Endothelial cell (in vitro differentiated cells): ENCODE measurements around the gene IPO13. TPM values are rescaled to one million over a fixed set of nuclear protein-coding genes. Genes with fewer than 3 reads are reported as not detected.

ENCODE experiments used
- DNase-seq: peaks from one replicate; pipeline ENCODE4 v3.0.0; 2021; ENCODE audit warnings: low spot score
- H3K27ac Mint-ChIP-seq: one replicate; pipeline ENCODE4 v1.8.0; 2021; ENCODE audit warnings: mixed read lengths, inconsistent platforms; ENCODE audit not compliant: unreplicated experiment
- H3K27me3 Mint-ChIP-seq: one replicate; pipeline ENCODE4 v1.8.0; 2021; ENCODE audit warnings: mild to moderate bottlenecking, moderate library complexity, mixed read lengths, inconsistent platforms; ENCODE audit not compliant: unreplicated experiment
- H3K36me3 Mint-ChIP-seq: one replicate; pipeline ENCODE4 v1.8.0; 2021; ENCODE audit warnings: mild to moderate bottlenecking, low read depth, mixed read lengths, inconsistent platforms; ENCODE audit not compliant: unreplicated experiment
- H3K4me1 Mint-ChIP-seq: one replicate; pipeline ENCODE4 v1.8.0; 2021; ENCODE audit warnings: mild to moderate bottlenecking, mixed read lengths, inconsistent platforms; ENCODE audit not compliant: unreplicated experiment
- H3K4me3 Mint-ChIP-seq: one replicate; pipeline ENCODE4 v1.8.0; 2021; ENCODE audit warnings: mild to moderate bottlenecking, mixed read lengths, inconsistent platforms; ENCODE audit not compliant: unreplicated experiment
- H3K9me3 Mint-ChIP-seq: one replicate; pipeline ENCODE4 v1.8.0; 2021; ENCODE audit warnings: mixed read lengths, inconsistent platforms; ENCODE audit not compliant: unreplicated experiment
- total RNA-seq: library from RNA; stranded (reverse); fragmentation: NEBNext Ultra II Directional; extraction: Animal tissue kit (Norgen Biotek cat#: 25700); gene quantifications from one replicate; pipeline ENCODE4 v1.2.1, GENCODE V29; 2021; ENCODE audit not compliant: unreplicated experiment
- TF ChIP-seq, protein P1 (sequence below): fragments of 200-600 bp; sonication (generic); IDR thresholded peaks from one replicate; pipeline ENCODE4 v1.5.0; 2021; ENCODE audit warnings: antibody characterized with exemption; ENCODE audit not compliant: unreplicated experiment

The IPO13 gene
- total RNA-seq, 1 donor from 2014 or later = 31.5 TPM

DNA sequence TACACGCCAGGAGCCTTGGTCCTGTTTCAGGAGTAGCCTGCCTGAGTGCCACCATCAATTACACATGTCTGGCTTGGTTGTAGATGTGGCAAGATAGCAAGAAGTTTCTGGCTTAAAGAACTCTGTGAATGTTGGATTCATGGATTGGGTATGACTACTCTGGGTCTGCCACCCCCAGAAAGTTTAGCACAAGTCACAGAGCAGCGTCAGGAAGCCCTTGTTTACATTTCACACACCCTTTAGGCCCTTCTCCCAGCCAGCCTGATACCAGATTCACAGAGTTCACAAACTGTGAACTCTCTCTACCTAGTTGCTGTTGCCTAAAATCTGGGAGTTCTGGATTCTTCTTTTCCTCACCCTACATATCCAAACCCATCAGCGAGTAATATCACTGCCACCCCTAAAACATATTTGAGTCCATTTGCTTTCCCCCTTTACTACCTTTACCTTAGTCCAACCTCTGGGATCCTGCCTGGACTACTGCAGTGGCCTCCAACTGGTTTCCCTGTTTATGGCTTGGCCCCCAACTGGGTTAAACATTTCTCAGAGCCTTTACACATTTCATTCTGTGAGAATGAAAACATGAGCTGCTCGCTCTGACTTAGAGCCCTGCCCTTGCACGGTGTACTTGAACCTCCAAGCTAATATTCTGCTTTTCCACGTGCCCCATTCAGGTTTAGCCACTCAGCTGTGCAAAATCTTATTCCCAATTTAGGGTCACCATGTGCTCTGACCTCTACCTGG, 40.6 kb downstream of the IPO13 start:
- TF ChIP-seq, protein P1, sequence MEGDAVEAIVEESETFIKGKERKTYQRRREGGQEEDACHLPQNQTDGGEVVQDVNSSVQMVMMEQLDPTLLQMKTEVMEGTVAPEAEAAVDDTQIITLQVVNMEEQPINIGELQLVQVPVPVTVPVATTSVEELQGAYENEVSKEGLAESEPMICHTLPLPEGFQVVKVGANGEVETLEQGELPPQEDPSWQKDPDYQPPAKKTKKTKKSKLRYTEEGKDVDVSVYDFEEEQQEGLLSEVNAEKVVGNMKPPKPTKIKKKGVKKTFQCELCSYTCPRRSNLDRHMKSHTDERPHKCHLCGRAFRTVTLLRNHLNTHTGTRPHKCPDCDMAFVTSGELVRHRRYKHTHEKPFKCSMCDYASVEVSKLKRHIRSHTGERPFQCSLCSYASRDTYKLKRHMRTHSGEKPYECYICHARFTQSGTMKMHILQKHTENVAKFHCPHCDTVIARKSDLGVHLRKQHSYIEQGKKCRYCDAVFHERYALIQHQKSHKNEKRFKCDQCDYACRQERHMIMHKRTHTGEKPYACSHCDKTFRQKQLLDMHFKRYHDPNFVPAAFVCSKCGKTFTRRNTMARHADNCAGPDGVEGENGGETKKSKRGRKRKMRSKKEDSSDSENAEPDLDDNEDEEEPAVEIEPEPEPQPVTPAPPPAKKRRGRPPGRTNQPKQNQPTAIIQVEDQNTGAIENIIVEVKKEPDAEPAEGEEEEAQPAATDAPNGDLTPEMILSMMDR = no peak
- no peak overlapping the region for H3K27ac Mint-ChIP-seq

DNA sequence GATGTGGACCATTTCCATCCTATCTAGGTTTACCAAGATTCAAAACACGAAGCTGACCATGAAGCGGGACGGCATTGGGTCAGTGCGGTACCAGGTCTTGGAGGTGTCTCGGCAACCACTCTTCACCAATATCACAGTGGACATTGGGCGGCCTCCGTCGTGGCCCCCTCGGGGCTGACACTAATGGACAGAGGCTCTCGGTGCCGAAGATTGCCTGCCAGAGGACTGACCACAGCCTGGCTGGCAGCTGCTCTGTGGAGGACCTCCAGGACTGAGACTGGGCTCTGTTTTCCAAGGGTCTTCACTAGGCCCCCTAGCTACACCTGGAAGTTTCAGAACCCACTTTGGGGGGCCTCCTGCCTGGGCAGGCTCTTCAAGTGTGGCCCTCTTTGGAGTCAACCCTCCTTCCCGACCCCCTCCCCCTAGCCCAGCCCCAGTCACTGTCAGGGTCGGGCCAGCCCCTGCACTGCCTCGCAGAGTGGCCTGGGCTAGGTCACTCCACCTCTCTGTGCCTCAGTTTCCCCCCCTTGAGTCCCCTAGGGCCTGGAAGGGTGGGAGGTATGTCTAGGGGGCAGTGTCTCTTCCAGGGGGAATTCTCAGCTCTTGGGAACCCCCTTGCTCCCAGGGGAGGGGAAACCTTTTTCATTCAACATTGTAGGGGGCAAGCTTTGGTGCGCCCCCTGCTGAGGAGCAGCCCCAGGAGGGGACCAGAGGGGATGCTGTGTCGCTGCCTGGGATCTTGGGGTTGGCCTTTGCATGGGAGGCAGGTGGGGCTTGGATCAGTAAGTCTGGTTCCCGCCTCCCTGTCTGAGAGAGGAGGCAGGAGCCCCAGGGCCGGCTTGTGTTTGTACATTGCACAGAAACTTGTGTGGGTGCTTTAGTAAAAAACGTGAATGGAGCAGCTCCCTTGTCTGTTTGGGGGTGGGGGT, 43.8 kb downstream of the IPO13 start:
- TF ChIP-seq, protein P1 = no peak
- no peak for DNase-seq
- H3K4me3 Mint-ChIP-seq = peak overlapping the region; percentile 91
- H3K27ac Mint-ChIP-seq = no peak overlapping the region
- peaks cover 13% of the 10 kb centered on the region for H3K4me1 Mint-ChIP-seq
- no peaks in the 10 kb centered on the region for H3K27me3 Mint-ChIP-seq
- H3K9me3 Mint-ChIP-seq = no peaks in the 10 kb centered on the region
- H3K36me3 Mint-ChIP-seq = peaks cover 6% of the 10 kb centered on the region

More for the DNA sequence above, 40.6 kb downstream of the IPO13 start:
- Mint-ChIP-seq H3K36me3 (peaks cover 20% of the 10 kb centered on the region), H3K4me3 (no peak overlapping the region), H3K4me1 (peaks cover 8% of the 10 kb centered on the region), H3K9me3 (no peaks in the 10 kb centered on the region), H3K27me3 (peaks cover 3% of the 10 kb centered on the region)
- DNase-seq = no peak

DNA sequence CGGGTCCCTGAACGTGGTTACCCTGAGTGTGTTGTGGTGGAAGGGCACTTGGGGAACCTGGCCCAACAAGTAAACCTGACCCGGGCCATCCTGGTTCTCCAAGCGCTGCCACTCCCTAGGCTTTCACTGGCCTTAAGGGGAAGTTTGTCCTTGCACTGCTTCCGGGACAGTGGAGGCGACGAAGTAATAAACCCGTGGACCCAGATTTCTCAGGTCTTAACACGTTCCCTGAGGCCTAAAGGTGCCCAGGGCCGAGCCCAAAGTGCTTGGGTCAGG, 44.4 kb downstream of the IPO13 start:
- TF ChIP-seq, protein P1 = no peak
- peak overlapping the region; percentile 91 for H3K4me3 Mint-ChIP-seq
- H3K4me1 Mint-ChIP-seq = peaks cover 13% of the 10 kb centered on the region
- no peaks in the 10 kb centered on the region for H3K27me3 Mint-ChIP-seq
- no peaks in the 10 kb centered on the region for H3K9me3 Mint-ChIP-seq
- no peak overlapping the region for H3K27ac Mint-ChIP-seq
- DNase-seq = no peak
- peaks cover under 1% of the 10 kb centered on the region for H3K36me3 Mint-ChIP-seq

DNA sequence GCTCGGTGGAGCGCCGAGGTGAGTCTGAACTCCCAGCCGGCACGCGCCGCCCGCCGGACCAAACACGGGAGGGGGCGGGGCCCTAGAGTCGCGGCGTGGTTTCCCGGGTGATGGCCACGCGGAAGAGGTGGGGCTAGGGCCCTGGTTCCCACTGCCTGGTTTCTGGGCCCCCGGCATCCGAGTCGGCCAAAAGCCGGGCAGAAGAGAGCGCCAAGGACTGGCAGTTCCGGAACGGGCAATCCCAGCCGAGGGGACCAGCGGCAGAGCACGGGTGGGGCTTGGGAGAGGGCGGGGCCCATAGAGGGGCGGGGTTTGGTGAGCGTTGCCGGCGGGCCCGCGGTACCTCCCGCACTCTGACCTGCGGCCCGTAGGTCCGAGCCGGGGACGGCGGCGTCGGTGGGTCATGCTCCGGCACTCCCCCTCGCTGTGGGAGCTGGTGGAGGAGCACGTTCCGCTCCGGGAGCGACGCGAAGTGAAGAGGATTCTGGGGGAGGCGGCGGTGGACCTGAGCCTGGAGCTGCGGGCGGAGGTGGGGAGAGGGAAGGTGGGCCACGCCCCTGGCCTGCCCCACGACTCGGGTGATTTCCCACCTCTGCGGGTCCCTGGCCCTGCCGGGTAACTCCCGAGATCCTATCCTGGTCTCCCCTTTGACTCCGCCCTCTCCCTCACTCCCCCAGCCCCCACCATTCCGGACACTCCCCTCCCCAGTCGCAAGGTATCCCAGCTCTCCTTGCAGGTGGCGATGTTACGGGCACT, 44.9 kb downstream of the IPO13 start, which contains the start of gene CCDC24:
CCDC24 (plus strand) TSS at position 124 of the 756 bp plus-strand sequence; CDS start at position 404, 280 bp downstream.
- Mint-ChIP-seq H3K27me3 (no peaks in the 10 kb centered on the region), H3K36me3 (no peaks in the 10 kb centered on the region), H3K27ac (no peak within 1 kb of the TSS), H3K4me3 (peak within 1 kb of the TSS; percentile 91), H3K9me3 (no peaks in the 10 kb centered on the region), H3K4me1 (peaks cover 13% of the 10 kb centered on the region)
- DNase-seq = peak; percentile 58
- TF ChIP-seq, protein P1 = no peak
